Mesenchymal stem cell (in vitro differentiated cells and primary cell): ENCODE measurements around the gene SBNO1.

Source experiments
- DNase-seq: peaks from one replicate; pipeline ENCODE4 v3.0.0-alpha.2; 2013
- H2AFZ ChIP-seq: one replicate; pipeline ENCODE4 v1.6.1; 2013; ENCODE audit warnings: low read depth, mild to moderate bottlenecking, control low read depth, inconsistent platforms, low read length, moderate library complexity
- H2AK5ac ChIP-seq: 2 replicates; pipeline ENCODE4 v1.6.1; 2013; ENCODE audit warnings: low read length, moderate library complexity, mild to moderate bottlenecking, inconsistent platforms; ENCODE audit not compliant: severe bottlenecking
- H2BK120ac ChIP-seq: one replicate; pipeline ENCODE4 v1.6.1; 2013; ENCODE audit warnings: low read depth, mild to moderate bottlenecking, inconsistent platforms, low read length, moderate library complexity
- H2BK12ac ChIP-seq, 2 experiments: one replicate each; pipeline ENCODE4 v1.6.1; 2013; ENCODE audit warnings: inconsistent platforms in 2 of 2, low read length in 2 of 2, mild to moderate bottlenecking in 2 of 2, moderate library complexity in 2 of 2, control low read depth in 1 of 2
- H2BK15ac ChIP-seq: one replicate; pipeline ENCODE4 v1.6.1; 2013; ENCODE audit warnings: mild to moderate bottlenecking, low read depth, inconsistent platforms; ENCODE audit not compliant: poor library complexity, severe bottlenecking
- H2BK5ac ChIP-seq: 2 replicates; pipeline ENCODE4 v1.6.1; 2013; ENCODE audit warnings: low read depth, mild to moderate bottlenecking, low read length, control low read depth, inconsistent platforms; ENCODE audit not compliant: poor library complexity, severe bottlenecking
- H3K14ac ChIP-seq, 2 experiments: one replicate each; pipeline ENCODE4 v1.6.1; 2013; ENCODE audit warnings: inconsistent platforms in 2 of 2, low read length in 2 of 2, control low read depth in 1 of 2, mild to moderate bottlenecking in 1 of 2, moderate library complexity in 1 of 2
- H3K18ac ChIP-seq, 2 experiments: one replicate each; pipeline ENCODE4 v1.6.1; 2013; ENCODE audit warnings: inconsistent platforms in 2 of 2, low read length in 2 of 2, control low read depth in 1 of 2, low read depth in 1 of 2, mild to moderate bottlenecking in 1 of 2
- H3K23ac ChIP-seq, 2 experiments: one replicate each; pipeline ENCODE4 v1.6.1; 2013; ENCODE audit warnings: inconsistent platforms in 2 of 2, low read length in 2 of 2, mild to moderate bottlenecking in 2 of 2, moderate library complexity in 2 of 2, control low read depth in 1 of 2
- H3K27ac ChIP-seq: 2 replicates; pipeline ENCODE4 v1.5.1; 2013; ENCODE audit warnings: mild to moderate bottlenecking, moderate library complexity, low read length, control low read depth, inconsistent platforms; ENCODE audit not compliant: poor library complexity, severe bottlenecking
- H3K27me3 ChIP-seq, 2 experiments: 2 replicates each; pipeline versions ENCODE4 v1.6.1 to v1.7.0; 2013; ENCODE audit warnings: low read length in 2 of 2, mild to moderate bottlenecking in 2 of 2, moderate library complexity in 2 of 2, control low read depth in 1 of 2, inconsistent platforms in 1 of 2; ENCODE audit not compliant: control insufficient read depth in 1 of 2, insufficient read depth in 1 of 2
- H3K36me3 ChIP-seq, 2 experiments: 2 replicates each; pipeline versions ENCODE4 v1.6.1 to v1.7.0; 2013; ENCODE audit warnings: low read length in 2 of 2, control low read depth in 1 of 2, inconsistent platforms in 1 of 2, low read depth in 1 of 2, mild to moderate bottlenecking in 1 of 2; ENCODE audit not compliant: insufficient read depth in 2 of 2, control insufficient read depth in 1 of 2
- H3K4ac ChIP-seq, 2 experiments: one replicate each; pipeline ENCODE4 v1.6.1; 2013; ENCODE audit warnings: inconsistent platforms in 2 of 2, low read length in 2 of 2, mild to moderate bottlenecking in 2 of 2, moderate library complexity in 2 of 2, control low read depth in 1 of 2, low read depth in 1 of 2
- H3K4me1 ChIP-seq: 2 replicates; pipeline ENCODE4 v1.6.1; 2013; ENCODE audit warnings: low read depth, low read length, control low read depth; ENCODE audit not compliant: control insufficient read depth, insufficient read depth
- H3K4me2 ChIP-seq: 2 replicates; pipeline ENCODE4 v1.6.1; 2013; ENCODE audit warnings: low read length, mild to moderate bottlenecking, inconsistent platforms; ENCODE audit not compliant: poor library complexity, severe bottlenecking
- H3K4me3 ChIP-seq, 2 experiments: 2 replicates each; pipeline versions ENCODE4 v1.5.1 to v1.7.0; 2013; ENCODE audit warnings: low read length in 2 of 2, mild to moderate bottlenecking in 2 of 2, control low read depth in 1 of 2, low read depth in 1 of 2; ENCODE audit not compliant: insufficient read depth in 1 of 2
- H3K79me1 ChIP-seq: replicated peaks from 2 replicates; pipeline ENCODE4 v1.6.1; 2013; ENCODE audit warnings: mild to moderate bottlenecking, control low read depth, low read length, inconsistent platforms; ENCODE audit not compliant: poor library complexity, severe bottlenecking
- H3K9ac ChIP-seq: 2 replicates; pipeline ENCODE4 v1.7.0; 2013; ENCODE audit warnings: mild to moderate bottlenecking, low read length, moderate library complexity
- H3K9me3 ChIP-seq: 2 replicates; pipeline ENCODE4 v1.7.0; 2013; ENCODE audit warnings: mild to moderate bottlenecking, low read length; ENCODE audit not compliant: control insufficient read depth
- H4K8ac ChIP-seq: one replicate; pipeline ENCODE4 v1.6.1; 2013; ENCODE audit warnings: inconsistent platforms, mild to moderate bottlenecking, low read length, moderate library complexity
- H4K91ac ChIP-seq: one replicate; pipeline ENCODE4 v1.6.1; 2013; ENCODE audit warnings: mild to moderate bottlenecking, low read length, inconsistent platforms
- WGBS: methylation state at CpG from one replicate; pipeline ENCODE4 v1.1.7; 2013; ENCODE audit warnings: mixed read lengths; 5-methylcytosine and 5-hydroxymethylcytosine counted together

Gene SBNO1

DNA sequence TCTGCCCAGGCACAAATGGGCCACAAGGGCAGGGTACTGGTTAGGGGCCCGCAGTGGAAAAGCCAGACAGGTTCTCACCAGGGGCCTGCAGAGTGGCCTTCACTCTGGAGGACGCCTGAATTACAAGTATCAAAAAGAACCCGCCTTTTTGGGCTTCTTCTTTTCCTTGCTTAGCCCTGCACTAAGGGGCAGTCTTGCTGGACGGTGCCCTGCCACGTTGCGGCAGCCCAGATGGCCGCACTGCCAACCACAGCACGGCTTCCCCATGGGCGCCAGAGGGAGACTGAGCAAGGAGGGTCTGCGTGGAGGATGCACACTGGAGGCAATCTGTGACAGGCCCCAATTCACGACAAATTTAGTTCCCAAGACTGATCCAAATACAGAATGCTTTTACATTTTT is 74.7 kb downstream of the SBNO1 start:
- no peak overlapping the region for H2AK5ac ChIP-seq
- H3K27ac ChIP-seq, result no peak overlapping the region
- WGBS, result 96% methylated on average over 10 of the region's 11 CpGs
- H2BK15ac ChIP-seq, result no peak overlapping the region
- no peaks in the 10 kb centered on the region for H3K9me3 ChIP-seq
- no peak overlapping the region for H3K9ac ChIP-seq
- no peak overlapping the region for H4K8ac ChIP-seq
- H4K91ac ChIP-seq, result no peak overlapping the region
- H3K23ac ChIP-seq, result no peak overlapping the region
- no peak overlapping the region for H2AFZ ChIP-seq
- no peak overlapping the region for H2BK120ac ChIP-seq
- peaks cover 2% of the 10 kb centered on the region for H3K4me1 ChIP-seq
- DNase-seq, result no peak
- H3K14ac ChIP-seq, result no peak overlapping the region
- H3K79me1 ChIP-seq, result peaks cover 31% of the 10 kb centered on the region
- H3K4me3 ChIP-seq, result no peak overlapping the region
- no peak overlapping the region for H2BK5ac ChIP-seq
- peaks cover 32 to 59% of the 10 kb centered on the region in 2 experiments for H3K36me3 ChIP-seq
- no peaks in the 10 kb centered on the region for H3K27me3 ChIP-seq
- H3K4ac ChIP-seq, result no peak overlapping the region
- H3K4me2 ChIP-seq, result no peak overlapping the region
- no peak overlapping the region for H2BK12ac ChIP-seq
- H3K18ac ChIP-seq, result no peak overlapping the region

DNA sequence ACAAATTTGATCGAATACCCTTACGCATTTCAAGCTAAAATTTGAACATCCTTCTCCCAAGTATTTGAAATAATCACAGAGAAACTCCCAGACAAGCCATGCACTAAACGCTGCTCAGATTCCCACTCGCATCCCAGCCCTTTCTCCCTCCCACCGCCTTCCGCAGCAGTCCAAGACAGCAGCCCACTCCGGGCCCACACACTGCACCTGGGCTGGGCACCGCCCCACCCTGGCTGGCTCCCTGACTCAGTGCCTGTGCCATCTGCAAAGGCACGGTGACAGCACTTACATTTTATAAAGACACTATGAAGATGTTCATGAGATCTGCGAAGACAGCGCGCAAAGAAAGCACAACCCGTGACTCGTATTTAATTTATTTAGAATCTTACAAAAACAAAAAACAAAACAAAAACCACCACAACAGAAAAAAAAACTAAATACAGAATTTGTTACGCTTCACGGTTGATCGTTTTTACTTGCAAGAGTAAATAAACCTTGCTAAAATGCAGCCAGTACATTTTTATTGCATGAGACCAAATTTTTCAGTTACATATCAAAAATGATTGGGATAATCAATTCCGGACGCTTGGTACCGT is 75.8 kb downstream of the SBNO1 start:
- Histone ChIP-seq H4K8ac (no peak overlapping the region), H2AK5ac (no peak overlapping the region), H2BK120ac (no peak overlapping the region), H3K14ac (no peak overlapping the region), H3K9ac (no peak overlapping the region), H2AFZ (no peak overlapping the region), H3K4ac (no peak overlapping the region), H3K23ac (no peak overlapping the region), H3K4me2 (no peak overlapping the region), H2BK5ac (no peak overlapping the region), H3K9me3 (no peaks in the 10 kb centered on the region), H2BK12ac (no peak overlapping the region), H4K91ac (no peak overlapping the region), H3K4me3 (no peak overlapping the region), H3K27me3 (no peaks in the 10 kb centered on the region), H3K79me1 (peaks cover 28% of the 10 kb centered on the region), H3K36me3 (peaks cover 31 to 48% of the 10 kb centered on the region in 2 experiments), H2BK15ac (no peak overlapping the region), H3K4me1 (peaks cover 2% of the 10 kb centered on the region), H3K18ac (no peak overlapping the region), H3K27ac (no peak overlapping the region)
- no peak for DNase-seq
- WGBS, result 97% methylated on average over 20 of the region's 20 CpGs

DNA sequence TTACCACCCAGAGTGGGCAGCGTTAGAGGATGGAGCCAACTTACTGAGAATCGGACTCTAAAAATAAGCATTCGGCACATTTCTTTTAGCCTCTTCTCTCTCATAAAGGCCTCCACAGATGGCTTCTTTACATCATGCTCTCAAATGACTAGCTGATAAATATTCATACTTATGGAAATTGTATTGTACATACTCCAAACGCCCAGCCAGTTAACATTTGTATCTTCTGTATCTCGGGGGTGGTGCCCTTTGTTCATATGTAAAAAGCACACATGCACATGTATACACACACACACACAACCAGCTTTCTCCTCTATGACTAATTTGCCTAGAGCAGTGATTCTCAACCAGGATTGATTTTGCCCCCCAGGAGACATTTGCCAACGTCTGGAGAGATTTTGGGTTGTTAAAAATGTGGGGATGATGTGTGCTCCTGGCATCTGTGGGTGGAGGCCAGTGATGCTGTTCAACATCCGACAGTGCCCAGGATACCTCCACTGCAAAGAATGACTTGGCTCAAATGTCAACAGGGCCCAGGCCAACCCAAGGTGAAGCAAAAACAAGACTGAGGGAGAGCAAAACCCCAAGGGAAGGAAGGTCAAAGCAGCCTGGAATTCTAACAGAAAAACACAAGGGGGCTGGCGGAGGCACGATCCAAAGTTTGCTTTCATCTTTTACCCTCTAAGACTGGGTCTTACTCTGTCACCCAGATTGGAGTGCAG is 77.8 kb downstream of the SBNO1 start:
- H3K27me3 ChIP-seq, result no peaks in the 10 kb centered on the region
- no peak overlapping the region for H2AK5ac ChIP-seq
- WGBS, result 93% methylated on average over 8 of the region's 9 CpGs
- H2BK12ac ChIP-seq, result no peak overlapping the region
- no peak overlapping the region for H4K91ac ChIP-seq
- peak overlapping the region in 1 of 2 experiments; percentile 2 for H3K18ac ChIP-seq
- H2BK15ac ChIP-seq, result no peak overlapping the region
- no peak overlapping the region for H3K4me3 ChIP-seq
- H2BK120ac ChIP-seq, result no peak overlapping the region
- H2BK5ac ChIP-seq, result no peak overlapping the region
- H3K4ac ChIP-seq, result no peak overlapping the region
- H3K14ac ChIP-seq, result no peak overlapping the region
- DNase-seq, result no peak
- no peak overlapping the region for H2AFZ ChIP-seq
- no peaks in the 10 kb centered on the region for H3K9me3 ChIP-seq
- peaks cover 19 to 28% of the 10 kb centered on the region in 2 experiments for H3K36me3 ChIP-seq
- H3K23ac ChIP-seq, result no peak overlapping the region
- H3K27ac ChIP-seq, result no peak overlapping the region
- no peak overlapping the region for H3K9ac ChIP-seq
- peaks cover 15% of the 10 kb centered on the region for H3K79me1 ChIP-seq
- H4K8ac ChIP-seq, result no peak overlapping the region
- peaks cover 2% of the 10 kb centered on the region for H3K4me1 ChIP-seq
- no peak overlapping the region for H3K4me2 ChIP-seq

DNA sequence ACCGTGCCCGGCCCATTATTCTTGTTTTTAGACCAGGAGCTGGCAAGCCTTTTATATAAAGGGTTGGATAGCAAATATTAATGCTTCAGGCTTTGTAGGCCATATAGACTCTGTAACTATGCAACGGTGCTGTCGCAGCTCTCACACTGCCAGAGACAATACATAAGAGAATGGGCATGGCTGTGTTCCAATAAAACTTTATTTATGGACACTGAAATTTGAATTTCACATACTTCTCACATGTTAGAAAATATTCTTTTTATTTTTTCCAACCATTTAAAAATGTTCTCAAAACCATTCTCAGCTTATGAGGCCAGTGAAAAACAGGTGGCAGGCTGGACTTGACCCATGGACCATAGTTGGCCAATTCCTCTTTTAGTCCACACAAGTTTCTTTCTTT is 80.0 kb downstream of the SBNO1 start:
- Histone ChIP-seq H2BK5ac (no peak overlapping the region), H2AFZ (no peak overlapping the region), H3K9me3 (no peaks in the 10 kb centered on the region), H3K4me2 (no peak overlapping the region), H3K4me1 (no peaks in the 10 kb centered on the region), H2BK12ac (no peak overlapping the region), H2AK5ac (no peak overlapping the region), H3K14ac (no peak overlapping the region), H3K18ac (no peak overlapping the region), H3K27ac (no peak overlapping the region), H2BK120ac (no peak overlapping the region), H3K4me3 (no peak overlapping the region), H2BK15ac (no peak overlapping the region), H3K23ac (no peak overlapping the region), H3K27me3 (no peaks in the 10 kb centered on the region), H4K8ac (no peak overlapping the region), H3K4ac (no peak overlapping the region), H3K36me3 (peaks cover 10 to 11% of the 10 kb centered on the region in 2 experiments), H3K79me1 (peaks cover 6% of the 10 kb centered on the region), H3K9ac (no peak overlapping the region), H4K91ac (no peak overlapping the region)
- 94% methylated on average over 4 of the region's 4 CpGs for WGBS
- no peak for DNase-seq
